A375 (cell line): ENCODE measurements around the gene ICOSLG. TPM values are rescaled to one million over a fixed set of nuclear protein-coding genes. Genes with fewer than 3 reads are reported as not detected.

Experiments
- small RNA-seq: library from RNA; depleted of rRNA; stranded (forward); fragments of <200 nt; gene quantifications from one replicate; pipeline ENCODE3, GENCODE V24; 2014
- total RNA-seq: library from RNA; depleted of rRNA; stranded (reverse); fragments of >200 nt; shearing (Covaris generic); gene quantifications from 2 replicates; pipeline ENCODE4 v1.2.3, GENCODE V29; 2014; rRNA removed

ICOSLG gene, protein sequence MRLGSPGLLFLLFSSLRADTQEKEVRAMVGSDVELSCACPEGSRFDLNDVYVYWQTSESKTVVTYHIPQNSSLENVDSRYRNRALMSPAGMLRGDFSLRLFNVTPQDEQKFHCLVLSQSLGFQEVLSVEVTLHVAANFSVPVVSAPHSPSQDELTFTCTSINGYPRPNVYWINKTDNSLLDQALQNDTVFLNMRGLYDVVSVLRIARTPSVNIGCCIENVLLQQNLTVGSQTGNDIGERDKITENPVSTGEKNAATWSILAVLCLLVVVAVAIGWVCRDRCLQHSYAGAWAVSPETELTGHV
- total RNA-seq, result 0.26 and 0.27 TPM in 2 replicates

DNA sequence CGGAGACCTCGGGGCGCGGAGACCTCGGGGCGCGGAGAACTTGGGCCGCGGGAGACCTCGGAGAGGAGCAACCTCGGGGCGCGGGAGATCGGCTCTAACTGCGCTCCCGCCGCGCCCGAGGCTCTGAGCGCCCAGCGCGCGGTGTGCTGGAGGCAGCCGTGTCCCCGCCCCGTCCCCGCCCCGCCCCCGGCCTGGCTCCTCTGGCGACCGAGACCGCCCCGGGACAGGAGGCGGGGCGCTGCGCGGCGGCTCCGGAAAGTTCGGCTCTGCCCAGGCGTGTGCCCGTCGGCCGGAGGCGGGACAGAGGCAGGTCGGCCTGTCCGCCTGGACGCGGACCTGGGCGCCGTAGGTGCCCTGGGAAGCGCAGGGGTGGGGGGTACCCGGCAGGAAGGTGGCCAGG lies at the start of gene ICOSLG:
Gene ICOSLG, minus strand, starts transcription at position 102 of the 400 bp plus-strand sequence. CDS start 126 bp downstream, outside the sequence.

DNA sequence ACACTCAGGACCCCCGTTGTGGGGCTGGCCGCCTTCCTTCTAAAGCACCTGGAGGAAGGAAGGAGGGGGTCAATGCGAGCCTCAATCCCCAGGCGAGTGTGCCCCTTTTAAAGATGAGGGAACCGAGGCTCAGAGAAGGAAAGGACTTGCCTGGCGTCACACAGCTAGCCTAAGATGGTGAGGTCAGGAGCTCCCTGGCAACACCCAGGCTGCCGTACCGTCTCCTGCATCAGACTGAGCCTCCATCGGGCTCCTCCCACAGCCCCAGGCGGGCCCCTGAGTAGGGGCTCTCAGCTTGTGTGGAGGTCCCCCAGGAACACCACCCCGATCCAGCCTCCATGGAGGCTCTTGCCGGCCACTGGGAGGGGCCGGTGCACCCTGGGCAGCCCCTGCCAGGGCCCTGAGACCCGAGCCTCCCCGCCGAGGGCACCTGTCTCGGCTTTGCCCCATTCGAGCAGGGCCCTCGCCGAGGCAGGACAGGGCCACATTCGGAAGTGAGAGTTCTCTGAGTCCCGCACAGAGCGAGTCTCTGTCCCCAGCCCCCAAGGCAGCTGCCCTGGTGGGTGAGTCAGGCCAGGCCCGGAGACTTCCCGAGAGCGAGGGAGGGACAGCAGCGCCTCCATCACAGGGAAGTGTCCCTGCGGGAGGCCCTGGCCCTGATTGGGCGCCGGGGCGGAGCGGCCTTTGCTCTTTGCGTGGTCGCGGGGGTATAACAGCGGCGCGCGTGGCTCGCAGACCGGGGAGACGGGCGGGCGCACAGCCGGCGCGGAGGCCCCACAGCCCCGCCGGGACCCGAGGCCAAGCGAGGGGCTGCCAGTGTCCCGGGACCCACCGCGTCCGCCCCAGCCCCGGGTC lies 44.6 kb upstream of the ICOSLG start, which contains the start of gene AIRE:
Gene AIRE, plus strand, starts transcription at position 739 of the 855 bp plus-strand sequence. CDS start 131 bp downstream, outside the sequence.

DNA sequence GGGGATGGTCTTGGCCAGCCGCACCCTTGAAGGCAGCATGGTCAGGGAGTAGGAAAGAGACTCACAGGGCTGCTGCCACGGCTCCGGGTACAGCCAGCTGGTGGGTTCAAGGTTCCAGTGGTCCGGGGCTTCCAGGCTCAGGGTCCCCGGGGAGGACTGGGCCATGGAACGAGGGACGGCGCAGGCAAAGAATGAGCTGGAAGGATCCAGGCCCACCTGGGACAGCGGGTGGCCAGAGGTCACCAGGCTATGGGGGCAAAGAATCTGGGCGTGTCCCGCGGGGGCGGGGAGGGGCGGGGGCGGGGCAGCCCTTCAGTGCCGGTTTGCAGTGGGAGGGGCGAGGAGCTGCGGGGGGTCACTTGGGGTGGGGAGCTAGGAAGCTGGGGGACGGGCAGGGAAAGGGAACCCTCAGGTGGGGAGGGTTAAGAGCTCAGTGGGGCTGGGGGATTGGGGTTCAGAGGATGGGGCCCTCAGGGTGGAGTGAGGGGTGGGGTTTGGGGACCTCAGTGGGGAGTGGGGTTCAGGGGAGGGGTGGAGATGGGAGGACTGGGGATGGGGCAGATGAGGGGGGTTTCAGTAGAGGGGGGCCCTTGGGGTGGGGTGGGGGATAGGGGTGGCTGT lies 21.0 kb upstream of the ICOSLG start, which contains the start of gene DNMT3L:
Gene DNMT3L, minus strand, starts transcription at position 223 of the 621 bp plus-strand sequence. CDS start 638 bp downstream, outside the sequence.

Small RNA genes within 50 kb of the gene (small RNA-seq; reads per million reads assigned to genes)
- not detected for gene AP001059.3

Other genes starting within 250 kb of the ICOSLG start
- gene TRAPPC10, start 228.6 kb downstream of the ICOSLG start, total RNA-seq, result 13.7 and 13.9 TPM in 2 replicates
- 28.7 and 37.9 TPM in 2 replicates for gene PWP2, start 133.5 kb downstream of the ICOSLG start, total RNA-seq
- 32.6 TPM in 2 replicates for gene GATD3, start 107.3 kb downstream of the ICOSLG start, total RNA-seq
- gene DNMT3L, start 21.0 kb upstream of the ICOSLG start, total RNA-seq, result not detected in 2 replicates
- gene AIRE, start 44.9 kb upstream of the ICOSLG start, total RNA-seq, result not detected in 2 replicates
- gene PFKL, start 59.1 kb upstream of the ICOSLG start, total RNA-seq, result 78.9 and 92.7 TPM in 2 replicates
- gene CFAP410, start 98.4 kb upstream of the ICOSLG start, total RNA-seq, result 15.6 and 16.9 TPM in 2 replicates
- gene TRPM2, start 112.7 kb upstream of the ICOSLG start, total RNA-seq, result 11.1 and 11.2 TPM in 2 replicates
- gene LRRC3, start 214.6 kb upstream of the ICOSLG start, total RNA-seq, result 0.08 and 0.11 TPM in 2 replicates